Activated CD8-positive, alpha-beta memory T cell treated with anti-CD3 and anti-CD28 coated beads, Interleukin-2, amount 10 ng/mL, durations not matched to agents 7 days and 5 days (primary cell): ENCODE results near the gene ATP2B2. TPM values are rescaled to one million over a fixed set of nuclear protein-coding genes. Genes with fewer than 3 reads are reported as not detected.

Experiments
- ATAC-seq: fragments of 150-1000 bp; cut with Tn5 transposase; one replicate; pipeline ENCODE4 v1.10.0; 2021; ENCODE audit warnings: moderate library complexity
- CTCF ChIA-PET: fragments of 350-600 bp; sonication (Branson Sonifier 250); formaldehyde crosslinking; loops from one replicate; lab custom pipeline; 2021; ENCODE audit warnings: antibody characterized with exemption; lab: Charles Lee
- DNase-seq: peaks from one replicate; pipeline ENCODE4 v3.0.0-alpha.2; 2020
- H3K27ac Mint-ChIP-seq: one replicate; pipeline ENCODE4 v1.8.0; 2021; ENCODE audit warnings: mild to moderate bottlenecking, mixed read lengths
- H3K27me3 Mint-ChIP-seq: one replicate; pipeline ENCODE4 v1.8.0; 2021; ENCODE audit warnings: mixed read lengths
- H3K36me3 Mint-ChIP-seq: one replicate; pipeline ENCODE4 v1.8.0; 2021; ENCODE audit warnings: mild to moderate bottlenecking, mixed read lengths
- H3K4me1 Mint-ChIP-seq: one replicate; pipeline ENCODE4 v1.8.0; 2021; ENCODE audit warnings: mixed read lengths
- H3K4me3 Mint-ChIP-seq: one replicate; pipeline ENCODE4 v1.8.0; 2021; ENCODE audit warnings: mild to moderate bottlenecking, moderate library complexity, mixed read lengths
- H3K9me3 Mint-ChIP-seq: one replicate; pipeline ENCODE4 v1.8.0; 2022; ENCODE audit warnings: low read depth, mixed read lengths
- total RNA-seq, 2 experiments: library from RNA; stranded (reverse); gene quantifications; one replicate each; pipeline ENCODE4 v1.2.3, GENCODE V29; 2021

Gene ATP2B2
- total RNA-seq, 2 experiments from 2014 or later, result not detected

DNA sequence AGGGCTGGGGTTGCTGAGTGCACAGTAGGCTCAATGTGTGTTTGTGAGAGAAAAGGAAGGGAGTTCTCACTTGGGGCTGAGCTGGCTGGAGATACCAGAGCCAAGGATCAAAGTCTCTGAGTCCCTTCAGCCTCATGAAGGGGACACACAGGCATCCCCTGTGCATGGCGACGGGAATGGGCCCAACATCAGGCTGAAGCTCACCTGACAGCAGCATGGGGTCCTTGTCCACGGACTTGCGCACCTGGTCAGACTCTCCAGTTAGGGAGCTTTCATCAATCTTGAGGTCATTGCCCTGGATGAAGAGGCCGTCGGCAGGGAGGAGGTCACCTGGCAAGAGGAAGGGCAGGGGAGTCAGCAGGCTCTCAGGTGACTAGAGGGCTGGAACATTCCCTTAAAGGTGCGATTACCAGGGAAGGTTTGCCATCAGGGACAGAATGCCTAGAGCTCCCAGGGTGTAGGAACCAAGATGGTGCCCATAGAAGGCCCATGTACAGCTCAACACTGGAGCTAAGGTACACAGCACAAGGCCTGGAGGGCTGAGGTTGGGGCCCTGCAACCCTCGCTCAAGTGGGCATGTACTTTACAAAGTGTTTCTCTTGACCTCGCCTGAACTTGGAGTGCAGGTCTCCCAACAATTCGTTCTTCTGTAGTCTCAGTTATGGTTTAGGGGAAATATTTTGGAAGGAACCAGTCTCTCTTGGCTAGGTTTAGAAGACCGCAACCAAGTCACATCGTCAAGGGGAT lies 104.5 kb downstream of the ATP2B2 start:
- no peaks in the 10 kb centered on the region for H3K9me3 Mint-ChIP-seq
- no peak overlapping the region for H3K27ac Mint-ChIP-seq
- no peaks in the 10 kb centered on the region for H3K27me3 Mint-ChIP-seq
- no peak for ATAC-seq
- peaks cover 6% of the 10 kb centered on the region for H3K4me1 Mint-ChIP-seq
- H3K4me3 Mint-ChIP-seq, result no peak overlapping the region
- CTCF ChIA-PET, result no interaction called here
- no peaks in the 10 kb centered on the region for H3K36me3 Mint-ChIP-seq
- no peak for DNase-seq

- ATAC-seq (no peak), DNase-seq (no peak)
- H3K4me1 Mint-ChIP-seq, result peaks cover 13% of the 10 kb centered on the region
- H3K27me3 Mint-ChIP-seq, result no peaks in the 10 kb centered on the region
- no peaks in the 10 kb centered on the region for H3K36me3 Mint-ChIP-seq
- CTCF ChIA-PET, result no interaction called here
- H3K4me3 Mint-ChIP-seq, result no peak overlapping the region
- H3K9me3 Mint-ChIP-seq, result no peaks in the 10 kb centered on the region
- no peak overlapping the region for H3K27ac Mint-ChIP-seq
Measured at GRCh38 chr3:10400050-10400748, 105.2 kb downstream of the ATP2B2 start.

DNA sequence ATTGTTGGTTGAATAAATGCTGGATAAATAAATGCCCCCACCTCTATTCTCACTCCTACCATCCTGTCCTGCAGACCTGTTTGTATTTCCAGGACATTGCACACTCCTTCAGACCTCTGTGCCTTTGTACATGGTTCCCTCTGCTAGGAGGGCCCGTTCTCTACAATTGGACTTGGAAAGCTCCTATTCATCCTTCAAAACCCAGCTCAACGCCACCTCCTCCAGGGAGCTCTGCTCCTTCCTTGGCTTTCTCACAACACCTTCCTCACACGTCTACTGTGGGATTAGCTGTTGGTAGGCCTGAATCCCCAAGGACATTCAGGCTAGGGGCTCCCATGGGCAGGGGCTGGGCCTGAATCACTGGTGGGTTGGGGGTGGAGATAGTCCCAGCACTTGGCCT lies 105.8 kb downstream of the ATP2B2 start:
- no peak overlapping the region for H3K4me3 Mint-ChIP-seq

GRCh38 chr3:10398341-10398740 lies 107.0 kb downstream of the ATP2B2 start:
- Mint-ChIP-seq H3K27ac (no peak overlapping the region), H3K36me3 (no peaks in the 10 kb centered on the region)
- CTCF ChIA-PET, result no interaction called here

More for the DNA sequence above, 105.8 kb downstream of the ATP2B2 start:
- H3K36me3 Mint-ChIP-seq, result no peaks in the 10 kb centered on the region
- ATAC-seq (no peak), DNase-seq (no peak)
- H3K27ac Mint-ChIP-seq, result no peak overlapping the region
- peaks cover 16% of the 10 kb centered on the region for H3K4me1 Mint-ChIP-seq
- H3K9me3 Mint-ChIP-seq, result no peaks in the 10 kb centered on the region
- CTCF ChIA-PET, result no interaction called here
- no peaks in the 10 kb centered on the region for H3K27me3 Mint-ChIP-seq

GRCh38 chr3:10397879-10398278 lies 107.5 kb downstream of the ATP2B2 start:
- ATAC-seq (no peak), DNase-seq (no peak)
- Mint-ChIP-seq H3K27me3 (no peaks in the 10 kb centered on the region), H3K36me3 (no peaks in the 10 kb centered on the region), H3K9me3 (no peaks in the 10 kb centered on the region), H3K4me1 (peaks cover 16% of the 10 kb centered on the region), H3K27ac (no peak overlapping the region), H3K4me3 (no peak overlapping the region)
- CTCF ChIA-PET, result no interaction called here

More at GRCh38 chr3:10398341-10398740, 107.0 kb downstream of the ATP2B2 start:
- DNase-seq, result no peak
- no peaks in the 10 kb centered on the region for H3K27me3 Mint-ChIP-seq
- no peak for ATAC-seq
- H3K4me1 Mint-ChIP-seq, result peaks cover 16% of the 10 kb centered on the region
- H3K9me3 Mint-ChIP-seq, result no peaks in the 10 kb centered on the region
- H3K4me3 Mint-ChIP-seq, result no peak overlapping the region

GRCh38 chr3:10396931-10397330 lies 108.5 kb downstream of the ATP2B2 start:
- Mint-ChIP-seq H3K4me1 (peaks cover 16% of the 10 kb centered on the region), H3K4me3 (no peak overlapping the region), H3K36me3 (no peaks in the 10 kb centered on the region), H3K27ac (no peak overlapping the region), H3K27me3 (no peaks in the 10 kb centered on the region), H3K9me3 (no peaks in the 10 kb centered on the region)
- CTCF ChIA-PET, result no interaction called here
- DNase-seq (no peak), ATAC-seq (no peak)

- no peak overlapping the region for H3K4me3 Mint-ChIP-seq
Measured at GRCh38 chr3:10396083-10396482, 109.3 kb downstream of the ATP2B2 start.

GRCh38 chr3:10395671-10396070 lies 109.7 kb downstream of the ATP2B2 start:
- DNase-seq (peak; percentile 52), ATAC-seq (peak; percentile 47)
- Mint-ChIP-seq H3K27me3 (no peaks in the 10 kb centered on the region), H3K27ac (peak overlapping the region; percentile 8), H3K9me3 (no peaks in the 10 kb centered on the region), H3K4me3 (no peak overlapping the region), H3K36me3 (no peaks in the 10 kb centered on the region), H3K4me1 (peaks cover 16% of the 10 kb centered on the region)
- CTCF ChIA-PET, result interaction anchor here (0.6 kb wide), 1 partner anchor 104 kb away, joined by 3 read pairs; no protein-coding TSS in a partner anchor

More at GRCh38 chr3:10396083-10396482, 109.3 kb downstream of the ATP2B2 start:
- peak overlapping the region; percentile 8 for H3K27ac Mint-ChIP-seq
- DNase-seq (no peak), ATAC-seq (no peak)
- no peaks in the 10 kb centered on the region for H3K36me3 Mint-ChIP-seq
- peaks cover 16% of the 10 kb centered on the region for H3K4me1 Mint-ChIP-seq
- H3K27me3 Mint-ChIP-seq, result no peaks in the 10 kb centered on the region
- CTCF ChIA-PET, result interaction anchor here (0.6 kb wide), 1 partner anchor 104 kb away, joined by 3 read pairs; no protein-coding TSS in a partner anchor
- H3K9me3 Mint-ChIP-seq, result no peaks in the 10 kb centered on the region

- no peak overlapping the region for H3K27ac Mint-ChIP-seq
- H3K36me3 Mint-ChIP-seq, result no peaks in the 10 kb centered on the region
- CTCF ChIA-PET, result no interaction called here
- ATAC-seq, result no peak
- H3K27me3 Mint-ChIP-seq, result no peaks in the 10 kb centered on the region
- H3K9me3 Mint-ChIP-seq, result no peaks in the 10 kb centered on the region
- DNase-seq, result no peak
- no peak overlapping the region for H3K4me3 Mint-ChIP-seq
- peaks cover 19% of the 10 kb centered on the region for H3K4me1 Mint-ChIP-seq
Measured at GRCh38 chr3:10395196-10395595, 110.2 kb downstream of the ATP2B2 start.

DNA sequence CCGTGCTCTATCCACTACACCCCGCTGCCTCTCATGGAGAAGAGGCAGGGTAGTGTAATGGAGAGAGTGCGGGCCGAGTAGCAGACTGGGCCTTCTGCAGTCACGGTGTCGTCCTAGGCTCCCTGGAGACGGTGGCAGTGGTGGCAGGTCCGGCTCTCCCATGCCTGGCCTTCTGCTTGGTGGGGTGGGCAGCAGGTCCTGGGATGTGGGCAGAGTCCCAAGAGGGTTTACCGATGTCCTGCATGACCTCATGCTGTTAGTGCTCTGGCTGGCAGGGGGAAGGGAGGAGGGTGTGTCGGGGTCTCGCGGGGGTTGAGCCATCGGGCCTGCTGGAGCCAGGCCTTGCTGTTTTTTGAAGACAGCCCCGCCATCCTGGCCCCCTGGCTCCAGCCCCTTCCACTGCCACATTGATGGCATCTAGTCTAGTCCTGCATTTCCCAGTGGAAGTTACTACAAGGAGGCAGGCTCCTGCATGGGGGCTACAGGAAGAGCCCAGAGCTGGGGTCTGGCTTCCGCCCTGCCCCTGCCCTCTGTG lies 110.8 kb downstream of the ATP2B2 start:
- Mint-ChIP-seq H3K4me3 (no peak overlapping the region), H3K27ac (no peak overlapping the region), H3K4me1 (peaks cover 22% of the 10 kb centered on the region), H3K36me3 (no peaks in the 10 kb centered on the region), H3K27me3 (no peaks in the 10 kb centered on the region), H3K9me3 (no peaks in the 10 kb centered on the region)
- DNase-seq (no peak), ATAC-seq (no peak)
- CTCF ChIA-PET, result no interaction called here

DNA sequence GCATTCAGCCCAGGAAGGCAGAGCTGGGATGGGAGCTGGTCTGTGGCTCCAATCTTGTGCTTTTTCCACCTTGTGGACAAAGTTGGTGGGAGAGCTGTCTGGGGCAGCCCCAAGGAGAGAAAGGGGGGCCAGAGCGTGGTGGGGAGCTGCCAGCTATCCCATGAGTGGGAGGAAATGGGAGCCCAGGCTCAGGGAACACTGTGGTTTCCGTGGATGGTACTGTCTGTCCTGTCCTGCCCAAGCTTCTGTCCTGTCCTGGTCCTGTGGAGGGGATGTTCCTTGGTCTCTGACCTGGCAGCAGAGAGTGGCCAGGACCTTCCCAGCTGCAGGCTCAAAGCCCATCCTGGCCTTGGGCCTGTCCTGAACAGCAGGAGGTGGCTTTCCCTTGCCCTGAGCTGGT lies 111.9 kb downstream of the ATP2B2 start:
- Mint-ChIP-seq H3K4me3 (no peak overlapping the region), H3K4me1 (peaks cover 24% of the 10 kb centered on the region), H3K27ac (no peak overlapping the region), H3K9me3 (no peaks in the 10 kb centered on the region), H3K27me3 (no peaks in the 10 kb centered on the region), H3K36me3 (no peaks in the 10 kb centered on the region)
- DNase-seq (no peak), ATAC-seq (no peak)
- CTCF ChIA-PET, result interaction anchor here (0.8 kb wide), 1 partner anchor 345 kb away, joined by 4 read pairs; no protein-coding TSS in a partner anchor

DNA sequence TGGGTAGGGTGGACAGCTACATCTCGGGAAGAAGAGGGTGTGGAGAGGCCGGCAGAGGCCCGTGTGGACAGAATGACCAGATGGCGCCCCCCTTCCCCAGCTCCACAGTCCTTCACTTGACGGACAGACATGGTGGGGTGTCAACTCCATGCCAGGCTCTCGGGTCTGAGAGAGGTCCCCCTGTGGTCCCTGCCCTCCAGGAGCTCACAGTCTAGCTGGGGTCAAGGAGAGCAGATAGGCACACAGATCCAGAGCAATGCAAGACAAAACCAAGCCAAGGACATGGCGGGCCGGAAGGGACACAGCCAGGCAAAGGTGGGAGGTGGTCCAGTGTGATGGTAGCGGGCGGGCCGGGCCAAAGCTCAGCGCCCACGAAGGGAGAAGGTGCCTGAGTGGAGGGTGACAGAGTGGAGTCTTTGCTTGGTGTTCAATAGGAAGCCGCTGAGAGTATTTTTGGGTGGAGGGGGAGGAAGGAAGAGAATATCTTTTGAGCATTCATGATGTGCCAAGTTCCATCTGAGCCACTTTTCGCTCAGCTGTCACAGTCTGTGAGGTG lies 112.4 kb downstream of the ATP2B2 start:
- H3K36me3 Mint-ChIP-seq, result no peaks in the 10 kb centered on the region
- no peak for DNase-seq
- H3K27me3 Mint-ChIP-seq, result no peaks in the 10 kb centered on the region
- CTCF ChIA-PET, result interaction anchor here (0.8 to 1.1 kb wide), 2 partner anchors 346 kb away, joined by 3 to 4 read pairs; no protein-coding TSS in a partner anchor
- H3K27ac Mint-ChIP-seq, result no peak overlapping the region
- H3K9me3 Mint-ChIP-seq, result no peaks in the 10 kb centered on the region
- no peak overlapping the region for H3K4me3 Mint-ChIP-seq
- peaks cover 24% of the 10 kb centered on the region for H3K4me1 Mint-ChIP-seq
- ATAC-seq, result no peak

DNA sequence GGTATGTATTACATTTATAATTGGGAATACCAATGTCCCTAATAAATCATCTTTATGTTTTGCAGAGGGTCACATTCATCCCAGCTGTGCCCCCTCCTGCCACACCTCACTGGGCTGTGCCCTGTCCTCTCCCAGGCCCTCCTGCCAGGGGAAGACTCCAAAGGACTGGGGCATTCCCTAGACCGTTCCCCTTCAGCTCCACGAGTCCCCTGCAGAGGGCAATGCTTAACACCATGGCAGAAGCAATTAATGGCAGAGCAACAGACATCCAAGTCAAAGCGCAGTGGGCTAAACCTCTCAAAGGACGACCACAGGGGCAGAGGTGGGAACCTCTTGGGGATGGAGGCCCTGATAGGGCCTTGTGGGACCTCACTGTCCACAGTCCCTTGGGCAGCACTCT lies 113.1 kb downstream of the ATP2B2 start:
- Mint-ChIP-seq H3K36me3 (no peaks in the 10 kb centered on the region), H3K9me3 (no peaks in the 10 kb centered on the region), H3K27me3 (no peaks in the 10 kb centered on the region), H3K27ac (no peak overlapping the region), H3K4me3 (no peak overlapping the region), H3K4me1 (peaks cover 26% of the 10 kb centered on the region)
- no peak for DNase-seq
- CTCF ChIA-PET, result interaction anchor here (1.1 kb wide), 1 partner anchor 346 kb away, joined by 3 read pairs; no protein-coding TSS in a partner anchor
- ATAC-seq, result no peak
